GM19397 (cell line): ENCODE measurements around the gene VDAC1.
A peak's percentile ranks its signal among the peaks of the same experiment; 100 is the strongest.
"Not testable (repeated sequence)": the region's sequence is repeated elsewhere in the genome, so short reads cannot be mapped to it uniquely, and the experiment has no call there.

Experiments used
- ATAC-seq: cut with Tn5 transposase; IDR thresholded peaks from one replicate; pipeline ENCODE4 v1.9.1; 2021; ENCODE audit warnings: mild to moderate bottlenecking, moderate library complexity; ENCODE audit not compliant: unreplicated experiment

VDAC1 gene

DNA sequence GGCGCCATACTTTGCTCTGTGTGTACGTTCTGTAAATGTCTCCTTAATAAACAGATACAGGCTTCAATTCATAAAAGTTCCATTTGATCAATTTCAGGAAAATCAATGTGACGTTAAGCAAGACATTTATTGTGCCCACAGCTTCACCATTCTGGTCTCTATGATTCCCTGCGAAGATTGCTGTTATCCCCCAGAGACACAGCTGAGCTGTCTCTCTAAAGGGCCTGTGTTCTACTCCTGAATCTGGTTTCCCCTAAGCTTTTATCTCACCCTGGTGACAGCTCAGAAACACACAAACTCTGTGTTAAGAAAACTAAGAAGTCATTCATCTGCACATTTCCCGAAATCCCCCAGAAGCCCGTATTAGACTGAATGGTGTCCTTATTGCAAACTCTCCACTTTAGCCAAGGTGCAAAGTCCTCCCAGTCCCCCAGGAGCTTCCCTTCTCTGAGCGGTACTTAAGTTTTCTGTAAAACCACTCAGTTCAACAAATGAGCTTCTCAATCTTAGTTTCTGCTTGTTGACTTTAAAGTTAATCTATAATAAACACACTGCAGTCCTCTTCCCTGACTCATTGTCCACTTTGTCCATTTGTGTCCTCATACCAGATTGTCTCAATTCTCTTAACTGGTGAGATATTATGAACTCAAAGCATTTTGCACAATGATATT lies 35.0 kb downstream of the VDAC1 start:
- ATAC-seq: no peak

DNA sequence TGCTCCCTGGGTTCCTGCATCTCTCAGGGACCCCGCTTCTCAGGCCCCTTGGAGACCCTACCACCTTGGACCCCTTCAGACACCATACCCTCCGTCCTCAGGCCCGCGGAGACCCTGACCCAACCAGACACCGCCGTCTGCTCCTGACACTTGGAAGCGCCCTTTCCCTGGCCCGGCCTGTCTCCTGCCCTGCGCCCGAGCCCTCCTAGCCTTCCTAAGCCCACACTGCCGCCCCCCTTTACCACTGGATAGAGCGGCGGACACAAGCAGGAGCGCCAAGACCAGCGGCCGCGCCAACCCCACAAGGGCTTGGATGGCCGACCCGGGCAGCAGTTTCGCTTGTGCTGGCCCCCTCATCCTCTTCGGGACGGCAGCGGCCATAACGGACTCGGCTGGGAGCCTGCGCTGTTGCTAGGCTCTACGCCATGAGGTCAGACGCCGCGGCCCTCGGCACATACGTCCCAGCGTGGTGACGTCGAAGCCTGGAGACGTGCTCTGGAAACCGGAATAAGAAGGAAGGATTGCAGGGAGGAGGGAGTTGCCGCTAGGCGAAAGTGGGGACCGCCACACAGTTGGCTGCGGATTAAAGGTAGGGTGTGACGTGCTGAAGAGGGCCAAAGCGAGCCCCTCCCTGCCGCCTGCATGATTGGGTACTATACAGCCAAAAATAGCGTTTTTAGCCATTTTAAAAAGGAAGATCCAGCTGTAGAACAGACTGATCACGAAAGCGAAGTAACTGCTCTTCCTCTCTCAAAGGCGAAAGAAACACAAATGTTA lies 36.4 kb downstream of the VDAC1 start, which contains the start of gene C5orf15:
Gene C5orf15 (minus strand): TSS at position 422 of the 777 bp plus-strand sequence. CDS start 41 bp downstream, at position 381.
- peak; percentile 99 for ATAC-seq

DNA sequence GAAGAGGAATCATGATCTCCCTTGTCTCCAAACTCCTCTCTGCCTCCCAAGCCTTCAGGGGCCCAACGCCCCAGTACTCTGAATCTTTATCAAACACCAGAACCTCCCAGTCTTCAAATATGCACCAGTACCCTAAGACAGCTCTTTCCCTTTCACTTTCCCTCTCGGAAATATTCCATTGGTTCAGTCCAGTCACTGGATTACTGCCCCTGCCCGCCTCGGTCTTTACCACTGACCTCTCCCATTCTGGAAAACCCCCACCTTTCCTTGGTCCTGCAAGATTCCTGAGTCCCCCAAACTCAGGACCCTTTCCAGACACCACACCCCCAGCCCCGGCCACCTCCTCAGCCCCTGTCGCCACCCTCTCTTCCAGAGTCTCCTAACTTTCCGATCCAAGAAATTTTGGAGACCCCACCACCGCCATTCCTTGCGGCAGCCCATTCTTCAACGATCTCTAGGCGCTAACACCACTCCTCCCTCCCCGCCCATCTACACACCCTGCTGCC lies 37.0 kb downstream of the VDAC1 start:
- ATAC-seq: no peak

DNA sequence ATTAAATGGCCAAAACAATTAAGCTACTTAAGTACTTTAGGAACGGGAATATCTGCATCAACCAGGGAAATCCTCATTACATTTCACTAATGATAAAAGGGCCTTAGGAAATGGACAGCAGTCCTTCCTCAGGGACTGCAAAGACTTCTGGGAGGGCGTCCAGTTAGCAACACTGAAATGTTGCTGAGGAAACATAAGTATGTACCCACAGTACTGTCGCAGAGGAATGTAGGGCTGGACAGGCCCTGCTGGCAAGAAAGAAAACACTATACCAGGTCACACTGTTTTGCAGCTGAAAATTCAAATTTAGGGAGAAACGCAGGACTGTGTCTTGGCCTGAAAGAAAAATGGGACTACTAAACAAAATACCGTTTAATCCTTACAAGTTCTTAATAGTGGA lies 37.7 kb downstream of the VDAC1 start:
- no peak for ATAC-seq

DNA sequence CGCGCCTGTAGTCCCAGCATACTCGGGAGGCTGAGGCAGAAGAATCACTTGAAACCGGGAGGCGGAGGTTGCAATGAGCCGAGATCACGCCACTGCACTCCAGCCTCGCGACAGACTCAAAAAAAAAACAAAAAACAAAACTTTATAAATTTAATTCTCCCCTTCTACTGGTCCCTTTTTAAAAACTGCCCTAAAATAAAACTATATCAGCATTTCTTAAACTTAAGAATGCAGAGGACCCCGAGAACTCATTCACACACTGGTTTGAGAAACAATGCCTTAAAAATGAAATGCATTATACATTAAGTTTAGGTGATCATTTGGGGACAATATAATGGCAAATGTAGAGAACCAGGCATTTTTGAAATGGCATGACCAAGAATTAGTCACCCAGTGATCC lies 38.7 kb downstream of the VDAC1 start:
- ATAC-seq: no peak

DNA sequence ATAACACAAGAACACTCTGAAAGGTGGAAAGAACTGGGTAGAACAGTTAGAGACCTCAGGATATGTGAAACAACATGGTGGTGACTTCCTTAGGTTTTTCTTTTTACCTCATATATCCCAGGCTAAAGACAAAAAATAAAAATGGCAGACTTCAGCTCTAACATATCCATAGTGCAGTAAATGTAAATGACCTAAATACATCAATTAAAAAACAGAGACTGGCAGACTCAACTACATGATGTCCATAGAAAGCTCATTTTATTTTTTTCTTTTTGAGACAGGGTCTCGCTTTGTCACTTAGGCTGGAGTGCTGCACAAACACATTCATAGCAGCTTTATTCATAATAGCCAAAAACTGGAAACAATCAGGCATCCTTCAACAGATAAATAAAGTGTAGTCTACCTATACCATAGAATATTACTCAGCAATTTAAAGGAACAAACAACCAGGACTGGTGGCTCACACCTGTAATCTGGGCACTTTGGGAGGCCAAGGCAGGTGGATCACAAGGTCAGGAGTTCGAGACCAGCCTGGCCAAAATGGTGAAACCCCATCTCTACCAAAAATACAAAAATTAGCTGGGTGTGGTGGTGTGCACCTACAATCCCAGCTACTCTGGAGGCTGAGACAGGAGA lies 41.2 kb downstream of the VDAC1 start:
- ATAC-seq: no peak

DNA sequence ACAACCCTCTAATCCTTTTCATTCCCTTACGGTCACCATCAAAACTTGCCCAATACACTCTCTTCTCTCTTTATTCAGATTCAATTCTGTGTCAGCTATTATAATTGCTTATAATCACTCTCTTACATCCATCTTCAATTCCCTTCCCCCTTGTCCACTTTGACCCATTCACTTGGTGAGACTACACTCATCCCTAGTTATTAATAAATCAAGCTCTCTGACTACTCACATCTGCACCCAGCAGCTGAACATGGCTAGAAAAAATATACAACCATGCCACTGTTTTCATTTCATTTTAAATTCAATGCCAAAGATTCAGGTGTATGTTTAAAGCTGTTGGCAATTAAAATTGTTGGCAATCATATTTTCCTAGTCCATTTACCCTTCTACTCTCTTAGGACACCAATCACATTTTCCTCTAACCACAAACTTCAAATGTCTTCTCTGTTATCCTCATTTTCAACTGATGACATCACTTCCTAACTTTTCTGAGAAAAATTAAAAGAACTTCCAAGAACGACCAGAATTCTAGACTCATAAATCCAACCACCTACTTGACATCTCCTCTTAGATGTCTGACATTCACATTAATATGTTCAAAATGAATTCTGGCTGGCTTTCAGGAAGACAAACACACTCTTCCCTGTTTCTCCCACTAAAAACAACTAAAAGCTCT lies 41.8 kb downstream of the VDAC1 start:
- ATAC-seq: no peak

DNA sequence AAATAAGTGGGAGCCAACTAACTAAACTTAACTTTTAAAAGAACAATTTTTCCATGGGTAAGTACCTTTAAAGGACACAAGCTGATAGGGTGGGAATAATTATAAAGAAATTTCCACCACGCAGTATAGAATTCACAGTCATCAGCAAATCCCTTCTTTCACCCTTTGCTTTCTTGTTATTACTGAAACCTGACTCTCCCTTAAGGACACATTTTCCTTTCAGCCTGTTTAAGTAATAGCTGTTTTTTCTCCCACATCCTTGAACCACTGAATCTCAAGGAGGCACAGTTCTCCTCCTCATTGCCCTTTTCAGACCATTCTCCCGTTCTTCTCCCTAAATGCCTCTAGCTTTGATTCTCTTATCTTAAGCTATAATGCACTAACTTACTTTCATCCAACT lies 42.6 kb downstream of the VDAC1 start:
- no peak for ATAC-seq

DNA sequence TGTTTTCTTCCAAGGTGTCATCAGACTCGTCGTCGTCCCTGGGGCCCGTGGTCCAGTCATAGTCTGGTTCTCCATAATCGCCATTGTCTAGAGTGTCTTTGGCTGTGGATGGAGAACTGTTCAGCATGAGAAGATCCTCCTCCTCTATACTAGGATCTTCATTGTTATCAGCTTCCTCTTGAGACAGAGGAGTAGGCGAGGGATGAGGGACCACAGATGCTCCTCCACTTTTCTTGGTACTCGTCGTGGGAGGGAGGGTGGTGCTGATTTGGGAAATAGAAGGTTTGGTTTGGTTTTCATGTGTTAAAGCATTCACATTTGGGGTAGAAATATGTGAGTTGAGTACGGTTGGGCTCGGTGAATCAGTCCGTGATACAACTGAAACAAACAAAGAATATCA lies 45.1 kb downstream of the VDAC1 start:
- ATAC-seq: no peak

DNA sequence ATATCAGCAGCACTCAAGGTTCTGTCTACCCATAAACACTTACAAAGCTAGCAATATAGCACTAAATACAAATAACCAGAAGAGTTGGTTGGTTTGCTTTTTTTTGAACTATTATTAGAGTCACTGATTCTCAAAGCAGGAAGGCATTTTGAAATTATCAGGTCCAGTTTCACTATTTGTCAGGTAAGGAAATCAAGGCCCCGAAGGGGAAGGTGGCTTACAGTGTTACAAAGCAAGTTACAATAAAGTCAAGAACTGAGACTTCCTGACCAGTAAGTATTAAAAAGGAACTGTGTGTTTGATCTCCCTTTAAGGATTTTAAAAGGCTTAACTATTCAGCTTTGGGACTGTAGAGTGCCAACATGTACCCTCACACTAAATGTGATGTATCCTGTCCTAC lies 47.2 kb downstream of the VDAC1 start:
- ATAC-seq: no peak

DNA sequence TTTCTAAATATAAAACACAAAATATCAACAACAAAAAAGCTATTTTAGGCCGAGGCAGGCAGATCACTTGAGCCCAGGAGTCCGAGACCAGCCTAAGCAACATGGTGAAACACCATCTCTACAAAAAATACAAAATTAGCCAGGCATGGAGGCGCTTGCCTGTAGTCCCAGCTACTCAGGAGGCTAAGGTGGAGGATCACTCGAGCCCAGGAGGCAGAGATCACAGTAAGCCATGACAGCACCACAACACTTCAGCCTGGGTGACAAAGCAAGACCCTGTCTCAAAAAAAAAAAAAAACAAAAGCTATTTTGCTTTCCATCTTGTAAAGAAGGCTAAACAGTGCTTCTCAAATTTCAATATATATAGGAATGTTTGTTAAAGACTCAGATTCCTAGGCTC lies 47.7 kb downstream of the VDAC1 start:
- no peak for ATAC-seq

DNA sequence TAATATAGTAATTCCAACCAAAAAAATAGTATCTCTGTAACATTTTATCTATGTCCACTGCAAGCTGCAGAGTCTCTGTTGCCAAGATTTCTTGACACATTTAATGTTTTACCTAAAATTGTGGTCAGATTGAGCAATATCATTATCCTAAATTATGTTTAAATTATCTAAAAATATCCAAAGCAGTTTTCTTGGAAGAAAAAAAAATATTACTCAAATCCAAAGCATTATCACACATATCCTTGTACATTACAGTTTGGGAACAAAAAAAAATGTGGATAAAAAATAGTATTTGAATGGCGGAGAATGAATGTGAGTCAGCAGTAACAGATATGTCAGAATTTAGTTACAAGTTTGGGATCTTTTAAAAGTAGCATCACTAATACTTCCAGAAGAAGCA lies 48.6 kb downstream of the VDAC1 start:
- ATAC-seq: not testable (repeated sequence)

DNA sequence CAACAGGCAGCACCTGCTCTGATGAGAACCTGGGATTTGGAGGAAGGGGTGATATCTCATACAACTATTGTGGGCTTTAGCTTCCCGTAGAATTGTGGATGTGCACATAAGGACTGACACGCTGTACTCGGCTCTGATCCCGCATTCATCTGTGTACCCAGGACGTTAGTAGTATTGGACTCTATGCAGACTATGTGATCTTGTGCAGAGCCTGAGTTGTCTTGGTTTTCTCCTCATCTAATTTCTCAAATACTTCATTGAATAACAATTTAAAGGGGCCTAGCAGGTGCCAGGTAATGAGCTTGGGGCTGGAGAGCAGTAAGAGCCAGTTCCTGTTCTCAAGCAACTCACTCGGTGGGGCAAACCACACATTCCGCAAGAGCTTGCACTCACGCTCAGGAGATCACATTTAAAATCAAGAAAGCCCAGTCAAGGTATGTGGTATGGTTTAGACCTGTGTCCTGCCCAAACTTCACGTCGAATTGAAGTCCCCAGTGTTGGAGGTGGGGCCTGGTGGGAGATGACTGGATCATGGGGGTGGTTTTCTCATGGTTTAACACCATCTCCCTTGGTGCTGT lies 51.1 kb downstream of the VDAC1 start:
- ATAC-seq: no peak

DNA sequence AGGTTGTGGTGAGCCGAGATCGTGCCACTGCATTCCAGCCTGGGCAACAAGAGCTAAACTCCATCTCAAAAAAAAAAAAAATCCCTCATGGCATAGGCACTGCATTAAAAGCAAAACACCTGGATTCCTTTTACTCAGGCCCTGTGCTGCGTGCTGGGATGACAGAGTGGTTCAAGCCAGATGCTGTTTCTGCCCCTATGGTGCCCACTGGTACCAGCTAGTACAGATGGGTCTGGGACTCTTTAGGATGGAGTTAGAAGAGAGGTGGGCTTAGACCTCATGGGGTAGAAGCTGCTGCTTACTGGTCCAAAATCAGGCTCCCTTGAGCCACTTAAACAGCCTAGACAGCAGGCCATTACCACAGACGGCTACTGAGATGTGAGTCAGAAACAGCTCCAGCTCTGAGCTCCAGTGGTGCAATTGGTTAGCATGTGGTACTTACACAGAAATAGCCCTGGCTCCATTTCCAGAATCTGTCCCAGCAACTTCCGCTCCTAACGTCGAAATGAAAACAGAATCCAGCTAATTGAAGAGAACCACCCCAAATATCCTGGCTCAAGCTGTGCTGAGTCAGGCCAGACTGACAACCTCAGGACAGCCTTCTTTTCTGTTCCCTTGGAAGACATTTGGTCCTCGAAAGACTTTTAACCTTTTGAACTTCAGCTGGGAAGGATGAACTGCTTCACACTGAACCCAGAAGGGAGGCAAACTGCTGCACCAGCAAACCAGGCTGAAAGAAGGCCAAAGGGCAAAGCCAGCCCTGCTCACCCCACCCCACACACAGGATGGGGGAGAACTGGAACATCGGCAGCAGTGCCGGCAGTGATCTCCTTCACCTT lies 51.8 kb downstream of the VDAC1 start:
- no peak for ATAC-seq

DNA sequence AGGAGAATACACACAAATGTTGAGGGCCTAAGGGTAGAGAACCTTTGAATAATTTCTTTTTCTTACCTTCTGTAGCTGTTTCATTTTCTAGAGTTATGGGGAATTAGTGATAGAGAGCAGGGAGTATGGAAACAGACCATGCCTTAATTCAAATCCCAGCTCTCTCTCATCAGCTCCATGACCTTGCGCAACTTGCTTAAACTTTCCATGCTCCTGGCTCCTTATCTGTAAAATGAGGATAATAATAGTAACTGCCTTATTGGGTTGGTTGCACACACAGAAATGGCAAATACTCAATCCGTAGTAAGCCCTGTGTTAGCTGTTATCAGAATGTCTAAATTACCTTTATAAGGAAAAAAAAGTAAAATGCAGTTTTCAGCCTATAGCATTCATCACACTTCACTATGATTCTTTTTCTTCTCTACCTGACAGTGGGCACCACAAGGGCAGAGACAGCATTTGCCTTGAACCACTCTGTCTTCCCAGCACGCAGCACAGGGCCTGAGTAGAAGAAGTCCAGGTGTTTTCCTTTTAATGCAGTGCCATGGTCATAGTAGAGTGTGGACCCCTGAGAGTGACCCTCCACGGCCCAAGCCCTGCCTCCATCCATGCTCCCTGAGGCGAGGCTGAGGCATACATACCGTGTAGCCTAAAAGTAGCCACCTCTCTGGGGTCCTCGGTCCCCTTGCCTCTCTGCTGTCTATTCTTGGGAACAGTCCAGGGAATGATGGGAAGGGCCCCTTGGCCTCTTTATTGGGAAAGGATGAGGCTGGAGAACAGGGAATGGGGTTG lies 53.8 kb downstream of the VDAC1 start:
- no peak for ATAC-seq

DNA sequence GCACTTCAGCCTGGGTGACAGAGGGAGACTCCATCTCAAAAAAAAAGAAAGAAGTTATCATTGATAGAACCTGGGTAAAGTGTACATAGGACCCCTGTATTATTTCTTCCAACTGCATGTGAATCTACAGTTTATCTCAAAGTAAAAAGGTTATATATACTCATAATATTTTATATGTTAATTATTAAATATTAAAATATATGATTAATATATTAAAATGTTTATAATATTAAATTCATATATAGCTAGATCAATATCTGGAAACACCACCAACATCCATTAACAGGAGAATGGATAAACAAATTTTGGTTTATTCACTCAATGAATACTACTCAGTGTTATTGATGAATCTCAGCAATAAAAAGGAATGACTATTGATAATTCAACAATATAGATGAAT lies 56.1 kb downstream of the VDAC1 start:
- ATAC-seq: no peak

DNA sequence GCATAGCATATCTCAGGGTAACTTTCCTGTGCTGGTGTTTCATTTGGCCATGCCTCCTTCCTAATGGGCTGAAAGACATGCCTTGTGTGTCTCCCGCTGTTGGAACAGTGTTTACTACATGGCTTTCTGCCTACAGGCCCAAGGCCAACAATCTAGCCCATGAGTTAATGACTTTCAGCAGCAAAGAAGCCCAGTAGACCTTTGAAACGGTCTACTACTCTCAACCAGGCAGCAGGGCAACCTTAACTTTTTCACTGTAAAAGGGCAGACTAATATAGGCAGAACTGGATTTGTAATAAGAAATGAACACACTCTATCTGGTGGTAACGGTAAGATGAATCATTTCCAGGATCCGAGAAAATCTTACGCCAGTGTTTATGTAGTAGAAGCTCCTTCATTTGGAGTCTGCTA lies 57.3 kb downstream of the VDAC1 start:
- ATAC-seq: no peak

DNA sequence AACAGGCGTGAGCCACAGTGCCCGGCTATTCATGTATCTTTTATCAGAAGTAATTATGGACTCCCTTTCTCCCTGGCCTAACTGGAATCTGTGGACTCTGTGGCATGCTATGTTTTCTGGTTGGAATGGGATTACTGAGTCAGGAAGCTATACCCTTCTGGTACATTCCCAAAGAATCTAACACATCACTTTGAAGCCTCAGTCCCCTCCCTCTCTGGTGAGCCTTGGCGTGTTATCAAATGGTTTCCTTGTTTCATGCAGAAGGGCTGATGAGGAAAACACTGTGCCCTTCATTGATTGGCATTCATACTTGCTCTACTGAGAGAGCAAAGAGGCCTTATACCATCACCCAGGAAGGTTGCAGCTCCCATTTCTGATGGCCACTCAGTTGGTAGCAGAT lies 59.2 kb downstream of the VDAC1 start:
- ATAC-seq: no peak
